Neural progenitor cell (in vitro differentiated cells): ENCODE data around the gene LTBP2. TPM values are rescaled to one million over a fixed set of nuclear protein-coding genes. Genes with fewer than 3 reads are reported as not detected.
A peak's percentile ranks its signal among the peaks of the same experiment; 100 is the strongest.

ENCODE experiments used
- DNase-seq: peaks from one replicate; pipeline ENCODE4 v3.0.0-alpha.2; 2016; ENCODE audit warnings: low spot score
- H2AFZ ChIP-seq: fragments of 200-600 bp; sonication (generic); replicated peaks from 2 replicates; pipeline ENCODE4 v1.6.1; 2016; ENCODE audit warnings: antibody characterized with exemption
- H3F3A ChIP-seq: fragments of 200-600 bp; sonication (generic); 2 replicates; pipeline ENCODE4 v1.6.1; 2016; ENCODE audit warnings: antibody characterized with exemption, low read depth
- H3K27ac ChIP-seq: fragments of 200-600 bp; sonication (generic); 2 replicates; pipeline ENCODE4 v1.5.1; 2016; ENCODE audit warnings: mild to moderate bottlenecking
- H3K27me3 ChIP-seq: fragments of 200-600 bp; sonication (generic); 2 replicates; pipeline ENCODE4 v1.6.1; 2016; ENCODE audit warnings: mild to moderate bottlenecking, moderate library complexity
- H3K36me3 ChIP-seq: fragments of 200-600 bp; sonication (generic); 2 replicates; pipeline ENCODE4 v1.5.1; 2016
- H3K4me1 ChIP-seq: fragments of 200-600 bp; sonication (generic); 2 replicates; pipeline ENCODE4 v1.6.1; 2016; ENCODE audit warnings: mixed run types
- H3K4me2 ChIP-seq: fragments of 200-600 bp; sonication (generic); 2 replicates; pipeline ENCODE4 v1.6.1; 2016
- H3K4me3 ChIP-seq: fragments of 200-600 bp; sonication (generic); 2 replicates; pipeline ENCODE4 v1.5.1; 2016
- H3K79me2 ChIP-seq: fragments of 200-600 bp; sonication (generic); 2 replicates; pipeline ENCODE4 v1.6.1; 2016; ENCODE audit warnings: low read depth
- H3K9ac ChIP-seq: fragments of 200-600 bp; sonication (generic); 2 replicates; pipeline ENCODE4 v1.6.1; 2016
- H3K9me3 ChIP-seq: fragments of 200-600 bp; sonication (generic); 2 replicates; pipeline ENCODE4 v1.5.1; 2016; ENCODE audit warnings: low read depth
- H4K20me1 ChIP-seq: fragments of 200-600 bp; sonication (generic); 2 replicates; pipeline ENCODE4 v1.6.1; 2016; ENCODE audit warnings: low read depth
- H3K27ac Mint-ChIP-seq: 3 replicates; pipeline ENCODE4 v1.8.0; 2021; ENCODE audit warnings: mixed read lengths
- H3K27me3 Mint-ChIP-seq: 2 replicates; pipeline ENCODE4 v1.8.0; 2022; ENCODE audit warnings: low read depth, mild to moderate bottlenecking, inconsistent platforms, moderate library complexity, mixed read lengths; ENCODE audit not compliant: insufficient read depth
- H3K36me3 Mint-ChIP-seq: 3 replicates; pipeline ENCODE4 v1.8.0; 2021; ENCODE audit warnings: mixed read lengths
- H3K4me1 Mint-ChIP-seq: 3 replicates; pipeline ENCODE4 v1.8.0; 2021; ENCODE audit warnings: mixed read lengths
- H3K4me3 Mint-ChIP-seq: 3 replicates; pipeline ENCODE4 v1.8.0; 2021; ENCODE audit warnings: mild to moderate bottlenecking, moderate library complexity, mixed read lengths
- H3K9me3 Mint-ChIP-seq: 3 replicates; pipeline ENCODE4 v1.8.0; 2020; ENCODE audit warnings: mixed read lengths
- EZH2 ChIP-seq: fragments of 200-600 bp; sonication (generic); IDR thresholded peaks from 2 replicates; pipeline ENCODE4 v1.6.1; 2017; ENCODE audit warnings: antibody characterized with exemption, mild to moderate bottlenecking, moderate library complexity
- EZH2phosphoT487 ChIP-seq: fragments of 200-600 bp; sonication (generic); IDR thresholded peaks from 2 replicates; pipeline ENCODE4 v1.6.1; 2017; ENCODE audit warnings: antibody characterized with exemption
- total RNA-seq: library from RNA; depleted of rRNA; stranded (reverse); fragments of >200 nt; gene quantifications from 2 replicates; pipeline ENCODE4 v1.2.3, GENCODE V29; 2015; ENCODE audit warnings: low replicate concordance
- TF ChIP-seq, protein P1 (sequence below): fragments of 200-600 bp; sonication (generic); IDR thresholded peaks from 2 replicates; pipeline ENCODE4 v1.5.1; 2017; ENCODE audit warnings: antibody characterized with exemption, mild to moderate bottlenecking

Gene LTBP2
- total RNA-seq, 1 donor from 2014 or later: 0.43 TPM

DNA sequence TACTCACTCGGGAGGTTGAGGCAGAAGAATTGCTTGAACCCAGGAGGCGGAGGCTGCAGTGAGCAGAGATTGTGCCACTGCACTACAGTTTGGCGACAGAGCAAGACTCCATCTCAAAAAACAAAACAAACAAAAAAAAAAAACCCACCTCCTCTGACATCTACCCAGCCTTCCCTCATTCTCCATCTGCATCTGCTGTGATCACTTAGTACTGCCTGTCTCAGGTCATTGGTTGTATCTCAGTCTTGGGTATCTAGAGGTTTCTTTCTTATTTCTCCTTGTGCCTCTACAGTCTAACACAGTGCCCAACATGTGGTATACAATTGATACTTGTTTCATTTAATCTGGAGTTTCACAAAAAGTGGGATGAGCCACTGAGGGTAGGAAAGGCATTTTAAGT is 5.3 kb downstream of the LTBP2 start:
- no peak for DNase-seq
- H3K4me1 Mint-ChIP-seq: peaks cover 8% of the 10 kb centered on the region
- H3K9me3 Mint-ChIP-seq: no peaks in the 10 kb centered on the region
- Histone ChIP-seq H3K9ac (no peak overlapping the region), H3K4me3 (no peak overlapping the region), H3K9me3 (no peaks in the 10 kb centered on the region), H3K27me3 (peaks cover 28% of the 10 kb centered on the region), H3F3A (peaks cover 16% of the 10 kb centered on the region), H3K79me2 (no peaks in the 10 kb centered on the region), H3K27ac (no peak overlapping the region), H4K20me1 (no peaks in the 10 kb centered on the region), H3K4me1 (peaks cover 5% of the 10 kb centered on the region), H3K4me2 (no peak overlapping the region), H2AFZ (no peak overlapping the region), H3K36me3 (no peaks in the 10 kb centered on the region)
- no peaks in the 10 kb centered on the region for H3K36me3 Mint-ChIP-seq
- H3K27me3 Mint-ChIP-seq: peaks cover 35% of the 10 kb centered on the region
- no peak overlapping the region for H3K27ac Mint-ChIP-seq
- TF ChIP-seq EZH2phosphoT487 (no peak), EZH2 (no peak)
- TF ChIP-seq, protein P1, sequence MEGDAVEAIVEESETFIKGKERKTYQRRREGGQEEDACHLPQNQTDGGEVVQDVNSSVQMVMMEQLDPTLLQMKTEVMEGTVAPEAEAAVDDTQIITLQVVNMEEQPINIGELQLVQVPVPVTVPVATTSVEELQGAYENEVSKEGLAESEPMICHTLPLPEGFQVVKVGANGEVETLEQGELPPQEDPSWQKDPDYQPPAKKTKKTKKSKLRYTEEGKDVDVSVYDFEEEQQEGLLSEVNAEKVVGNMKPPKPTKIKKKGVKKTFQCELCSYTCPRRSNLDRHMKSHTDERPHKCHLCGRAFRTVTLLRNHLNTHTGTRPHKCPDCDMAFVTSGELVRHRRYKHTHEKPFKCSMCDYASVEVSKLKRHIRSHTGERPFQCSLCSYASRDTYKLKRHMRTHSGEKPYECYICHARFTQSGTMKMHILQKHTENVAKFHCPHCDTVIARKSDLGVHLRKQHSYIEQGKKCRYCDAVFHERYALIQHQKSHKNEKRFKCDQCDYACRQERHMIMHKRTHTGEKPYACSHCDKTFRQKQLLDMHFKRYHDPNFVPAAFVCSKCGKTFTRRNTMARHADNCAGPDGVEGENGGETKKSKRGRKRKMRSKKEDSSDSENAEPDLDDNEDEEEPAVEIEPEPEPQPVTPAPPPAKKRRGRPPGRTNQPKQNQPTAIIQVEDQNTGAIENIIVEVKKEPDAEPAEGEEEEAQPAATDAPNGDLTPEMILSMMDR: no peak
- H3K4me3 Mint-ChIP-seq: no peak overlapping the region

DNA sequence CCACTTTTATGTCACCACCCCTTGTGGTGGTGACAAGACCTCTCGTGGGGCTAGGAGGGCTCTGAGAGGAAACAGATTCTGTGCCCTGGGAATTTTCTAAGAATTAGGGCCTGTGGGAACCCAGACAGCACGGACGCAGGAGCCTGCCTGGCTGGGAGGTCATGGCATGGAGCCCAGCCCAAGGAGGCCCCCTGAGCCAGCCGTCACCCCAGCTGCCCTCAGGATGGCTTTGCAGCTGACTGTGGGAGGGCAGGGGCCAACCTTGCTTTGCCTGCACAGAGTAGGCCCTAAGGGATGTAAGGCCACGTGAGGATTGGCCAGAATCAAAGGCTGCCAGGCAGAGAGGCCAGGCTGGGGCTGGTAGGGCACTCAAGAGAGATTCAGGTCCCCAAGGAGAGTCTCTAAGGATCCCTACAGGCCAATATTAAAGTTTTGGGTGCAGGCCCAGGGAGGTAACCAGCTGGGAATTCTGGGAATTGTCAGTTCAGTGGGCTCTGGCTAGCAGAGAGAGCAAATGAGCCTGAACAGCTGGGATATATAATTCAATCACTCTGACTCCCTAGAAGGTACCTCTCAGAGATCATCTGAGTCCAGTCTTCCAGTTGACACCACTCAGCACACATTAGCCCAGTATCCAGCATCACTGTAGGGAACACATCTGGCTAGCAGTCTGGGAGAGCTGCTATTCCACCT is 6.4 kb downstream of the LTBP2 start:
- Mint-ChIP-seq H3K27me3 (peaks cover 30% of the 10 kb centered on the region), H3K36me3 (no peaks in the 10 kb centered on the region), H3K9me3 (no peaks in the 10 kb centered on the region), H3K27ac (no peak overlapping the region), H3K4me3 (no peak overlapping the region), H3K4me1 (peaks cover 8% of the 10 kb centered on the region)
- no peak for TF ChIP-seq EZH2phosphoT487
- TF ChIP-seq, protein P1: no peak
- no peak for TF ChIP-seq EZH2
- H4K20me1 ChIP-seq: no peaks in the 10 kb centered on the region
- no peak overlapping the region for H3K4me3 ChIP-seq
- no peak overlapping the region for H3K27ac ChIP-seq
- H3K9ac ChIP-seq: no peak overlapping the region
- no peaks in the 10 kb centered on the region for H3K4me1 ChIP-seq
- H3K79me2 ChIP-seq: no peaks in the 10 kb centered on the region
- no peak overlapping the region for H3K4me2 ChIP-seq
- peaks cover 9% of the 10 kb centered on the region for H3F3A ChIP-seq
- H3K9me3 ChIP-seq: no peaks in the 10 kb centered on the region
- no peak for DNase-seq
- peaks cover 18% of the 10 kb centered on the region for H3K27me3 ChIP-seq
- H2AFZ ChIP-seq: no peak overlapping the region
- H3K36me3 ChIP-seq: no peaks in the 10 kb centered on the region

GRCh38 chr14:74604911-74605310 is 7.1 kb downstream of the LTBP2 start:
- Histone ChIP-seq H3F3A (peaks cover 5% of the 10 kb centered on the region), H3K4me1 (no peaks in the 10 kb centered on the region), H2AFZ (no peak overlapping the region), H3K27me3 (peaks cover 10% of the 10 kb centered on the region), H3K4me2 (no peak overlapping the region), H3K4me3 (no peak overlapping the region), H3K27ac (no peak overlapping the region), H3K9me3 (no peaks in the 10 kb centered on the region), H3K79me2 (no peaks in the 10 kb centered on the region), H3K9ac (no peak overlapping the region), H3K36me3 (no peaks in the 10 kb centered on the region), H4K20me1 (no peaks in the 10 kb centered on the region)
- H3K27me3 Mint-ChIP-seq: peaks cover 22% of the 10 kb centered on the region
- no peak overlapping the region for H3K4me3 Mint-ChIP-seq
- no peak for TF ChIP-seq EZH2phosphoT487
- no peak for TF ChIP-seq EZH2
- TF ChIP-seq, protein P1: no peak
- DNase-seq: no peak
- no peaks in the 10 kb centered on the region for H3K36me3 Mint-ChIP-seq
- H3K9me3 Mint-ChIP-seq: no peaks in the 10 kb centered on the region
- H3K27ac Mint-ChIP-seq: peak overlapping the region; percentile 63
- peaks cover 4% of the 10 kb centered on the region for H3K4me1 Mint-ChIP-seq
